Measurements from ENCODE around the gene TSGA10IP. TPM values are rescaled to one million over a fixed set of nuclear protein-coding genes. Genes with fewer than 3 reads are reported as not detected.

The TSGA10IP gene
- not detected in 2 replicates for total RNA-seq

DNA sequence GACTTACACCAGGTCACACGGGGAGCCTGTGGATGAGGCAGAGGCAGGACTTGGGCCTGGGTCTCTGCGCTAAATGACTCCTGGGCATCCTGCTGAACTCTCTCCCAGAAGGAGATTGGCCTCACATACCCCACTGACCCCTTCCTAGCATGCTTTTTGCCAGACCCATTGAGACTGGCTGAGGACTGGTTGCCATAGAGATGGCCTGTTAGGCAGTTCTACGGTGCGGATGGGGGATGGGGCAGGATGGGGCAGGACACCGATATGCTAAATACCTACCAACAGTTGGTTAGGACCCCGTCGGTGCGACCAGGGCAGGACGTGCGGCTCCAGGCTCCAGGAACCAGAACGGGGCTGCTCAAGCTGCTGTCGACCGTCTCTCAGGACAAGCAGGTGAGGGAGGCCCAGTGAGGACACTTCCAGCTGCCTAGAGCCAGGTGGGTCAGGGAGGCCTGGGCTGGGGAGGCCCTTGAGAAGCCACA lies at the start of gene TSGA10IP:
TSS of gene TSGA10IP (plus strand) at position 51 of the 482 bp plus-strand sequence. CDS start at position 247, 196 bp downstream.

DNA sequence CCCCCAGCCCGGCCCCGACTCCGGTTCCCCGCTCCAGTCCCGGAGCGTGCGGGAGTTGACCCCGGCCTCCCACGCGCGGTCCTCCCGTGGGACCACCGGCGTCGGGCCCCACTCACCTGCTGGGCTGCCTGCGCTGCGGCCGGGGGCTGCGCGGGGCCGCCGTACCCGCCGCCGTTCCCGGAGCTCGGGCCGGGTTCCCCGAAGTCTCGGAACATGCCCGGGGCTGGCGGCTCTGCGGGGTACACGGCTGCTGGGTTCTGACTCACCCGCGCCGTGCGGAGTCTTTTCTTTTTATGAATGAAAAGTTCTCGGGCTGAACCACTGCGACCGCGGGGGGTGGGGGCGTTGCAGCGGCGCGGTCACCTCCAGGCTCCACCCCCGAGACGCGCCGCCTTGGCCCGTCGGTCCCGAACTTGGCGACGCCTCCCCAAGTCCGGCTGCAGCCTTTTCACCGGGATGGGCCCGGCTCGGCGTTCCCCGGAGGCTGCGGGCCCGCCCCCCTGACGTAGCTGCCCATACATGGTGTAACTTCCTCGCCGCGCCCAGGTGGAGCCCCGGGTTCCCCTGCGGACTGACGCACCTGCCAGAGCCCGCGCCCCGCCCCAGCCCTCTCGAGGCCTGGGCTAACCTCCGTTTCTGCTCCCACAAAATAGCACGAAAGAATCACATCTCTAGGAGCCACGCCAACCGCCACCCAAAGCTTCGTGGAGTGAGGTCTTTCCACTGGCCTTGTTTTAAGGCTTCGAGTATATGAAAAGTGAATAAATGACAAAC lies 45.0 kb upstream of the TSGA10IP start, which contains the start of gene FOSL1:
TSS of gene FOSL1 (minus strand) at position 264 of the 774 bp plus-strand sequence. CDS start at position 215, 49 bp downstream.

DNA sequence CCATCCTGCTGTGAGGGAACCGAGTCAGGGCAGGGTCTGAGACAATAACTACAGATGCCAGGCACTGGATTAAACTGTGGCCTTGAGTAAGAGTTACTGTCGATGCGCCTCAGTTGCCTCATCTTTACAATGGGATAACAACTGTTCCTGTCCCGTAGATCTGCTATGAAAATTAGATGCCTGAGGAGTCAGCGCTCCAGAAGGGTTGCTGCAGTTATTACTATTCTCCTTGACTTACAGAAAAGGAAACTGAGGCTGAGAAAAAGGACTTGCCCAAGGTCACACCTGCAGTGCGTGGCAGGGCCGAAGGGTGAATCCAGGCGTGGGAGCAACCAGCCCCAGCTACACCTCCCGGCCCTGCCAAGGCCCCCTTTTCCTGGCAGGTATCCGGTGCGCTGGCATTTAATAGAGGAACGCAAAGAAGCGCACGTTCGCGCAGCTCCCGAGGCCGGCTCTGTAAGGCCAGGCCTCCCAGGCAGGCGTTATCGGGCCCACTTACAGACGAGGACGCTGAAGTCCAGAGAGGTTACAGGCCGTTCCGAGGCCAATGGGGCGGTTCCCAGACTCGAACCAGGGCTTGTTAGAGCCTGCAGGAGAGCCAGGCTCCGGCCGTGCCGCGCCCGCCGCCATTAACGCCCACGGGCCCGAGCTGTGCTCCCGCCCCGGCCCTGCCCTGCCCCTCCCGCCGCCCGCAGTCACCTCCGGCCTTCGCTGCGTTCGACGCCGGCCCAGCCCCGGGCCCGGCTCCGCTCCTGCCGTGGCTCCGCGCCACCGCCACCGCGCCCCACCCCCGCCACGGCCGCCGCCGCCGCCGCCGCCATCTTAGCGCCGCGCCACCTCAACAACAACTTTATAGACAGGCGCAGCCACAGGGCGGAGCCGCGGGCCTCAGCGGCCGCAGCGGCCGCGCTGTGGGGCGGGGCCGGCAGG lies 26.8 kb upstream of the TSGA10IP start, which contains the start of gene C11orf68:
TSS of gene C11orf68 (minus strand) at position 852 of the 930 bp plus-strand sequence. CDS start at position 821, 31 bp downstream.

DNA sequence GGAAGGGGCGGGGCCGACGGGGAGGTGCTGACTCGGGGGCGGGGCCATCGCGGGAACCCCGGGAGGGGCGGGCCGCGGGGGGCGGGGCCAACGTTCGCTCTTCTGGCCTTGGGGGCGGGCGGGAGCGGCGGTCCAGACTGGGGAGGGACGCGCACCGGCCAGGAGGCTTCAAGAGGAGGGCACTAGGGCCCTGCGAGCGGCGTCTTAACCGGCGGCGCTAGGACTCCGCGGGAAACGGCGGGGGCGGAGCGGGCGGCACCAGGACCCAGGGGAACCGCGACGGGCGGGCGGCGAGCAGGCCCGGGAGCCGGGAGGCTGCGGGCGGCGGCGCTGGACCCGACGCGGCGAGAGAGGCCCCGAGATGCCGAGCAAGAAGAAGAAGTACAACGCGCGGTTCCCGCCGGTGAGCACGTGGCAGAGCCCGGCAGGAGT lies 26.1 kb upstream of the TSGA10IP start, which contains the start of gene DRAP1:
TSS of gene DRAP1 (plus strand) at position 286 of the 432 bp plus-strand sequence. CDS start at position 362, 76 bp downstream.

DNA sequence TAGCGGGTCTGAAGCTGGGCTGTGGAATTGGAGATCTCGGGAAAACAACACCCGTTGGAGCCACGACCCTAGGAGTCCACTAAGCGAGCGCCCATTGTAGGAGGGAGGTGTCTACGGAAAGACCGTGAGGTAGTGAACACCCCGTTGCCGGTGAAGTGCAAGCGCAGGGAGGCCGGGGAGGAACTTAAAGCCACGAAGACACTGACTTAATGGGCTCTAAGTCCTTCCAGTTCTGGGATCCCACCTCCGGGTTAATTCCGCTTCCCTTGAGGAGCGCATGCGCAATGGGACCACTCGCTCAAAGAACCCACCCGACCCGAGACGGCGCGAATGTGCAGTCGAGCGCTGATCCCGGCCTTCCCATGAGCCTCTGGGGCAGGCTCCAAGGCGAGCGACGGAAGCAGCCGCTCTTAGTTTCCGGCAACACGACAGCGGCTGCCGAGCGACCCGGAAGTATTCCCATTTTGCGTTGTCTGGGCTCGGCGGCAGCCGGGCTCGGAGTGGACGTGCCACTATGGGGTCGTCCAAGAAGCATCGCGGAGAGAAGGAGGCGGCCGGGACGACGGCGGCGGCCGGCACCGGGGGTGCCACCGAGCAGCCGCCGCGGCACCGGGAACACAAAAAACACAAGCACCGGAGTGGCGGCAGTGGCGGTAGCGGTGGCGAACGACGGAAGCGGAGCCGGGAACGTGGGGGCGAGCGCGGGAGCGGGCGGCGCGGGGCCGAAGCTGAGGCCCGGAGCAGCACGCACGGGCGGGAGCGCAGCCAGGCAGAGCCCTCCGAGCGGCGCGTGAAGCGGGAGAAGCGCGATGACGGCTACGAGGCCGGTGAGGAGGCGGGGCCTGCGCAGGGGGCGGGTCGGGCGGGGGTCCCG lies 16.2 kb downstream of the TSGA10IP start, which contains the start of gene SART1:
TSS of gene SART1 (plus strand) at position 468 of the 874 bp plus-strand sequence. CDS start at position 515, 47 bp downstream.

DNA sequence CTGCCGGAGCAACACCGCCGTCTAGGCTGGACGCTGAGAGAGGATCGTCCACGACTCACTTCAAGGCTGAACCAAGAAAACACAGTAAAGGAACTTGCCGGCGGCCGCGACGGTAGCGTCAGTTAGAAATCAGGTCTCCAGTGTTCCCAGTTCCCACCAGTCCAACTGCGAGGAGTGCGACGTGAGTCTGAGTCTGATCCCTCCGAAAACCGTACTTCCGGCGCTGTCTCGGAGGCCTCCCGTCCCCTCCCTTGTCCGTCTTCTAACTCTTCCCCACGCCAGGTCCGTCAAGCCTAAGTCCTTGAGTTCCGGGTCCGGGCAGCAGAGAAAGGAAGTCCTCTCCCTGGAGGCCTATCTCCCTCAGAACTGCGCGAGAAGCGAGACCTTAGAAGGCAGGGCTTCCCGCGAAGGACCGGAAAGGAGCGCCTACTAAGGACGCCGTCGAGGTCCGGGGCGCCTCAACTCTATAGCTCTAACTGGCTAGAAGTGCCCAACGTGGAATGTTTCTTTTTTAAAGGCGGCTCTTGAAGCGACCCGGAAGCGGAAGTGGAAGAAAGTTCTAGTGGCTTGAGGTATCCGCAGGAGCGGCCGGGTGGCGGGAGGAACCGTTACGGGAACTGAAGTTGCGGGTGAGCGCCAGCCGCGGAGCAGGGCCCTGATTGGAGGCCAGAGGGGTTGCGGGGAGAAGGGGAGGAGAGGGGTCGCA lies 56.8 kb downstream of the TSGA10IP start, which contains the start of the genes BANF1 and EIF1AD:
TSS of gene BANF1 (plus strand) at position 562 of the 706 bp plus-strand sequence. CDS start 748 bp downstream, outside the sequence.
TSS of gene EIF1AD (minus strand) at position 216 of the 706 bp plus-strand sequence. CDS start 1,768 bp downstream, outside the sequence.

Other genes with a start within 250 kb of the TSGA10IP start
- gene KAT5, start 233.2 kb upstream of the TSGA10IP start, total RNA-seq = 37.6 and 42.1 TPM in 2 replicates
- 17.4 and 20.1 TPM in 2 replicates for gene RNASEH2C, start 224.7 kb upstream of the TSGA10IP start, total RNA-seq
- gene AP5B1, start 164.5 kb upstream of the TSGA10IP start, total RNA-seq = 7.6 and 12.5 TPM in 2 replicates
- gene OVOL1, start 158.4 kb upstream of the TSGA10IP start, total RNA-seq = not detected in 2 replicates
- 1.3 and 4.0 TPM in 2 replicates for gene SNX32, start 111.5 kb upstream of the TSGA10IP start, total RNA-seq
- gene CFL1, start 87.3 kb upstream of the TSGA10IP start, total RNA-seq = 662 and 789 TPM in 2 replicates
- 35.4 and 52.0 TPM in 2 replicates for gene MUS81, start 85.0 kb upstream of the TSGA10IP start, total RNA-seq
- 114 and 154 TPM in 2 replicates for gene EFEMP2, start 72.7 kb upstream of the TSGA10IP start, total RNA-seq
- 0.07 TPM in 1 of 2 replicates, not detected in the other for gene CTSW, start 65.6 kb upstream of the TSGA10IP start, total RNA-seq
- gene FIBP, start 57.0 kb upstream of the TSGA10IP start, total RNA-seq = 144 and 156 TPM in 2 replicates
- gene CCDC85B, start 54.8 kb upstream of the TSGA10IP start, total RNA-seq = 50.8 and 53.9 TPM in 2 replicates
- 9.8 and 26.0 TPM in 2 replicates for gene FOSL1, start 45.1 kb upstream of the TSGA10IP start, total RNA-seq
- 28.4 and 31.1 TPM in 2 replicates for gene C11orf68, start 26.4 kb upstream of the TSGA10IP start, total RNA-seq
- 126 and 160 TPM in 2 replicates for gene DRAP1, start 26.1 kb upstream of the TSGA10IP start, total RNA-seq
- 28.2 and 31.3 TPM in 2 replicates for gene SART1, start 16.3 kb downstream of the TSGA10IP start, total RNA-seq
- gene EIF1AD, start 56.7 kb downstream of the TSGA10IP start, total RNA-seq = 33.9 and 42.4 TPM in 2 replicates
- gene BANF1, start 57.0 kb downstream of the TSGA10IP start, total RNA-seq = 17.0 and 19.5 TPM in 2 replicates
- gene CST6, start 66.5 kb downstream of the TSGA10IP start, total RNA-seq = 2.9 and 6.1 TPM in 2 replicates
- 0.20 TPM in 1 of 2 replicates, not detected in the other for gene CATSPER1, start 81.0 kb downstream of the TSGA10IP start, total RNA-seq
- gene GAL3ST3, start 103.7 kb downstream of the TSGA10IP start, total RNA-seq = 0.13 and 0.59 TPM in 2 replicates
- gene SF3B2, start 106.9 kb downstream of the TSGA10IP start, total RNA-seq = 100 and 118 TPM in 2 replicates
- 47.6 and 75.8 TPM in 2 replicates for gene PACS1, start 124.8 kb downstream of the TSGA10IP start, total RNA-seq